IMR-90 (cell line): ENCODE measurements around the gene COL8A1. TPM values are rescaled to one million over a fixed set of nuclear protein-coding genes. Genes with fewer than 3 reads are reported as not detected.

Source experiments
- ATAC-seq: fragments of 200-7000 bp; cut with Tn5 transposase; 2 replicates; pipeline ENCODE4 v1.9.1; 2020; ENCODE audit warnings: low read depth, mild to moderate bottlenecking, moderate library complexity
- BruUV-seq: library from RNA; stranded (reverse); fragments of 400-500 nt; replicated peaks from 2 replicates; lab custom pipeline; 2021; lab: Mats Ljungman, UMichigan
- CTCF ChIA-PET: fragments of 300-600 bp; formaldehyde crosslinking; extraction: SDS; loops from one replicate; lab custom pipeline; 2021; ENCODE audit warnings: antibody characterized with exemption; lab: Yijun Ruan, JAX
- POLR2A ChIA-PET: fragments of 300-600 bp; sonication (Branson Sonifier 250); formaldehyde crosslinking; loops from one replicate; lab custom pipeline; 2022; ENCODE audit warnings: antibody characterized with exemption; ENCODE audit not compliant: unreplicated experiment; lab: Charles Lee
- DNase-seq: peaks from one replicate; pipeline ENCODE4 v3.0.0; 2013
- H2AFZ ChIP-seq: replicated peaks from 2 replicates; pipeline ENCODE3; 2013; ENCODE audit warnings: low read length, mild to moderate bottlenecking; ENCODE audit not compliant: poor library complexity
- H2AK5ac ChIP-seq: 2 replicates; pipeline ENCODE4 v1.6.1; 2013; ENCODE audit warnings: low read depth, low read length, inconsistent platforms
- H2AK9ac ChIP-seq: replicated peaks from 2 replicates; pipeline ENCODE3; 2013; ENCODE audit warnings: mild to moderate bottlenecking, low read depth, low read length, moderate library complexity; ENCODE audit not compliant: poor library complexity
- H2BK120ac ChIP-seq: 2 replicates; pipeline ENCODE4 v1.6.1; 2013; ENCODE audit warnings: low read depth, low read length, inconsistent platforms
- H2BK15ac ChIP-seq: 3 replicates; pipeline ENCODE4 v1.6.1; 2013; ENCODE audit warnings: low read depth, low read length, inconsistent platforms
- H2BK20ac ChIP-seq: 2 replicates; pipeline ENCODE4 v1.6.1; 2013; ENCODE audit warnings: low read depth, mild to moderate bottlenecking, inconsistent platforms, low read length, moderate library complexity
- H2BK5ac ChIP-seq: 2 replicates; pipeline ENCODE4 v1.6.1; 2013; ENCODE audit warnings: mild to moderate bottlenecking, low read depth, low read length, inconsistent platforms; ENCODE audit not compliant: poor library complexity, severe bottlenecking
- H3K14ac ChIP-seq: replicated peaks from 2 replicates; pipeline ENCODE4 v1.6.1; 2013; ENCODE audit warnings: low read depth, low read length, inconsistent platforms
- H3K18ac ChIP-seq: 2 replicates; pipeline ENCODE4 v1.6.1; 2013; ENCODE audit warnings: low read depth, low read length, control low read depth
- H3K23ac ChIP-seq: 2 replicates; pipeline ENCODE4 v1.6.1; 2013; ENCODE audit warnings: low read depth, low read length, inconsistent platforms
- H3K27ac ChIP-seq: 2 replicates; pipeline ENCODE4 v1.5.1; 2013; ENCODE audit warnings: mild to moderate bottlenecking, control low read depth, low read length; ENCODE audit not compliant: insufficient read depth
- H3K27me3 ChIP-seq: 2 replicates; pipeline ENCODE4 v1.6.1; 2013; ENCODE audit warnings: low read length; ENCODE audit not compliant: control insufficient read depth, insufficient read depth
- H3K36me3 ChIP-seq: 2 replicates; pipeline ENCODE4 v1.6.1; 2013; ENCODE audit warnings: low read length, mixed read lengths; ENCODE audit not compliant: control insufficient read depth, insufficient read depth
- H3K4ac ChIP-seq: 2 replicates; pipeline ENCODE4 v1.6.1; 2013; ENCODE audit warnings: low read depth, low read length, inconsistent platforms
- H3K4me1 ChIP-seq: 2 replicates; pipeline ENCODE4 v1.6.1; 2013; ENCODE audit warnings: low read length, mixed read lengths; ENCODE audit not compliant: control insufficient read depth, insufficient read depth
- H3K4me2 ChIP-seq: 2 replicates; pipeline ENCODE4 v1.6.1; 2013; ENCODE audit warnings: low read depth, mild to moderate bottlenecking, control low read depth, low read length, moderate library complexity
- H3K4me3 ChIP-seq: 2 replicates; pipeline ENCODE4 v1.5.1; 2013; ENCODE audit warnings: low read depth, mild to moderate bottlenecking, control low read depth, low read length, moderate library complexity; ENCODE audit not compliant: insufficient read depth
- H3K56ac ChIP-seq: 2 replicates; pipeline ENCODE4 v1.6.1; 2013; ENCODE audit warnings: low read length, inconsistent platforms; ENCODE audit not compliant: insufficient read depth; ENCODE audit errors: extremely low read depth
- H3K79me1 ChIP-seq, 2 experiments: 2 replicates each; pipeline ENCODE4 v1.6.1; 2013; ENCODE audit warnings: low read length in 2 of 2, inconsistent platforms in 1 of 2, low read depth in 1 of 2
- H3K9ac ChIP-seq: 2 replicates; pipeline ENCODE4 v1.6.1; 2013; ENCODE audit warnings: low read depth, low read length, control low read depth
- H3K9me1 ChIP-seq: 2 replicates; pipeline ENCODE4 v1.6.1; 2013; ENCODE audit warnings: low read length, inconsistent platforms; ENCODE audit not compliant: insufficient read depth
- H3K9me3 ChIP-seq: 2 replicates; pipeline ENCODE4 v1.6.1; 2013; ENCODE audit warnings: low read length; ENCODE audit not compliant: control insufficient read depth, insufficient read depth
- H4K20me1 ChIP-seq: 2 replicates; pipeline ENCODE4 v1.6.1; 2013; ENCODE audit warnings: low read length, inconsistent platforms; ENCODE audit not compliant: insufficient read depth
- H4K5ac ChIP-seq: 2 replicates; pipeline ENCODE4 v1.6.1; 2013; ENCODE audit warnings: mild to moderate bottlenecking, low read depth, low read length, control low read depth
- H4K8ac ChIP-seq, 2 experiments: 2 replicates each; pipeline ENCODE4 v1.6.1; 2013; ENCODE audit warnings: low read depth in 2 of 2, low read length in 2 of 2, control low read depth in 1 of 2, inconsistent platforms in 1 of 2
- H4K91ac ChIP-seq: 2 replicates; pipeline ENCODE4 v1.6.1; 2013; ENCODE audit warnings: low read depth, low read length, inconsistent platforms; ENCODE audit not compliant: insufficient read depth
- RFX5 ChIP-seq: IDR thresholded peaks from 2 replicates; pipeline ENCODE4 v1.8.0; 2012; ENCODE audit warnings: low read depth, mild to moderate bottlenecking, low read length, moderate library complexity
- WGBS, 2 experiments: methylation state at CpG; one replicate each; pipeline versions ENCODE4 v1.1.5 to v1.1.7; 2013; ENCODE audit warnings: missing lambda C conversion rate in 2 of 2; ENCODE audit not compliant: insufficient read length in 1 of 2; ENCODE audit errors: extremely low coverage in 2 of 2; 5-methylcytosine and 5-hydroxymethylcytosine counted together
- dilution Hi-C: fragments of 300-500 bp; cut with HindIII; formaldehyde crosslinking; loops from one replicate; pipeline ENCODE4 v1.14.3; 2018; ENCODE audit warnings: low sequenced_read_pairs; ENCODE audit not compliant: unreplicated experiment
- in situ Hi-C: fragments of 300-500 bp; cut with MboI; formaldehyde crosslinking; loops from 3 replicates; pipeline ENCODE4 v1.14.3; 2019; ENCODE audit warnings: low sequenced_read_pairs, inconsistent platforms, mixed read lengths
- intact Hi-C: fragments of 100-400 bp; cut with micrococcal nuclease; formaldehyde crosslinking; loops from 2 replicates; pipeline ENCODE4 v1.10.0; 2022
- polyA plus RNA-seq, 3 experiments: library from polyadenylated mRNA; depleted of rRNA; stranded (reverse); fragments of >200 nt; gene quantifications; 2 replicates each; pipeline ENCODE4 v1.2.3, GENCODE V29; 2012; ENCODE audit warnings: low replicate concordance in 1 of 3
- total RNA-seq: library from RNA; depleted of rRNA; stranded (reverse); fragments of >200 nt; gene quantifications from 2 replicates; pipeline ENCODE4 v1.2.3, GENCODE V29; 2012

COL8A1 gene
- total and polyA plus RNA-seq, 2 of the 4 experiments (the other 2 are of a cell fraction) = 119 to 151 TPM

DNA sequence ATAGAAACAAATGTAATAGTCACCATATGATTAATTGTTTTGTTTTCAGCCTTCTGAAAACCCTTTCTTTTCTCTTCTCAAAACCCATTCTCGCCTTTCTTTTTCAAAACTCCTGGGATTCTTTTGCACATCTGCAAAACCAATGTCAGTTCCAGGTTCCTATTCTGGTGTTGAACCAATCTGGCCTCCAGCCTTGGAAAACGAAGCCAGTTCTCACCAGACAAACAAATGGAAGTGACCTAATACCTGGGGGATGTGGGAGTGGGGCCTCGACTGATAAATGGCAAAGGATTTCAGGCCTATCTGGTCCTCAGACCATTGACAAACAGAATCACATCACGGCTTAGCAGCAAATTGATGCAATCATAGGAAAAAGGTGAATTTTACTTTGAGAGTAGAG, 73.0 kb downstream of the COL8A1 start:
- H2BK5ac ChIP-seq = no peak overlapping the region
- H2BK20ac ChIP-seq = no peak overlapping the region
- no peak for TF ChIP-seq RFX5
- ATAC-seq (no peak), DNase-seq (no peak)
- H3K4me2 ChIP-seq = no peak overlapping the region
- no peak overlapping the region for H2BK15ac ChIP-seq
- no peak overlapping the region for H3K56ac ChIP-seq
- no peak overlapping the region for H2AFZ ChIP-seq
- H4K5ac ChIP-seq = no peak overlapping the region
- H3K79me1 ChIP-seq = peaks cover 6% of the 10 kb centered on the region in 2 experiments; a peak in 2 of 4 replicates
- no peak overlapping the region for H3K4ac ChIP-seq
- no peak overlapping the region for H3K23ac ChIP-seq
- in situ Hi-C loops (no loop called here), intact Hi-C loops (no loop called here), dilution Hi-C loops (no loop called here)
- H3K4me1 ChIP-seq = no peaks in the 10 kb centered on the region; the same call in 1 of the 2 replicates
- no peak overlapping the region for H2AK9ac ChIP-seq
- no peak overlapping the region for H2BK120ac ChIP-seq
- no peak overlapping the region for H3K14ac ChIP-seq
- H3K36me3 ChIP-seq = peaks cover 6% of the 10 kb centered on the region
- H3K27ac ChIP-seq = no peak overlapping the region
- H3K4me3 ChIP-seq = no peak overlapping the region
- H3K9me3 ChIP-seq = no peaks in the 10 kb centered on the region
- BruUV-seq = no TSS peak
- 100% methylated on average over 1 of the region's 4 CpGs; no CpG with 5 or more reads in 1 of the 2 experiments for WGBS, 2 experiments
- H3K9ac ChIP-seq = no peak overlapping the region
- CTCF ChIA-PET = no interaction called here
- H4K20me1 ChIP-seq = no peaks in the 10 kb centered on the region
- POLR2A ChIA-PET = no interaction called here
- no peak overlapping the region for H3K18ac ChIP-seq
- no peak overlapping the region for H4K8ac ChIP-seq
- H4K91ac ChIP-seq = no peak overlapping the region
- H3K27me3 ChIP-seq = no peaks in the 10 kb centered on the region
- H3K9me1 ChIP-seq = peaks cover 10% of the 10 kb centered on the region
- H2AK5ac ChIP-seq = no peak overlapping the region
